HK-2 (cell line): ENCODE measurements around the gene CNTN1.

Experiments
- DNase-seq: peaks from one replicate; pipeline ENCODE4 v3.0.0-alpha.2; 2018; ENCODE audit not compliant: unreplicated experiment

Gene CNTN1

DNA sequence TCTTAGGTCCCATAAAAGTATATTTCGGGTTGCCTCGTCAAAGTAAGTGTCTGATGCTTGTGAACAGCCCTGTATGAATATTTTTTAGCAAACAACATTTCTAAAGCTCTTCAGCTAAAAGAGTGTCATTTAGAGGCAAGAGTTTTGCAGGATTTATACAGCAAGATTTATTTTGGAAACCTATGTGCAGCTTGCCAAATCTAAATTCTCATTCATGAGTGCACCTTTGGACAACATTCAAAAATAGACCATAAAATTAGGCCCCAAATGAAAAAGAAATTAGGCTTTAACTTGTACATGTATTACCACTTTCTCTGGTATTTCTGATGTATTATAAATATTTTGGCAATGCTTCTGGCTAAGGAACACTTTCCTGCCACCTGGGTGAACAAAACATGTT is 271.5 kb downstream of the CNTN1 start:
- no peak for DNase-seq

DNA sequence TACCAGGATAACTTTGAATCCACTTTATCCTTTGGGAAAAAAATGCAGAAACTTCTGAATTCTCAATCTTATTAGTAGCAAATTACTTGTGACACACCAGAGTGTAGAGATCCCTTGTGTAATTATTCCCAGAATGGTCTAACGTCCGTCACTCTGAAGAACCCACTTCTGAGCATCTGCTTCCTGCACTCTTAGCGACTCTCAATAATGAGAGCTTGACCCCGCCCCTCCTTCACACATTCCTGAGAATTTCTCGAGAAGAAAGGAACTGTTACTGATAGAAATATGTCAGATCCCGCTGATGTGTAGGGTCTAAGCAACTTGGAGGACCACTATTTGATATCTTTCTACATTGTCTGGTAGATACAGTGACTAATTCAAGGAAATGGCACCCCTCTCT is 277.6 kb downstream of the CNTN1 start:
- no peak for DNase-seq

DNA sequence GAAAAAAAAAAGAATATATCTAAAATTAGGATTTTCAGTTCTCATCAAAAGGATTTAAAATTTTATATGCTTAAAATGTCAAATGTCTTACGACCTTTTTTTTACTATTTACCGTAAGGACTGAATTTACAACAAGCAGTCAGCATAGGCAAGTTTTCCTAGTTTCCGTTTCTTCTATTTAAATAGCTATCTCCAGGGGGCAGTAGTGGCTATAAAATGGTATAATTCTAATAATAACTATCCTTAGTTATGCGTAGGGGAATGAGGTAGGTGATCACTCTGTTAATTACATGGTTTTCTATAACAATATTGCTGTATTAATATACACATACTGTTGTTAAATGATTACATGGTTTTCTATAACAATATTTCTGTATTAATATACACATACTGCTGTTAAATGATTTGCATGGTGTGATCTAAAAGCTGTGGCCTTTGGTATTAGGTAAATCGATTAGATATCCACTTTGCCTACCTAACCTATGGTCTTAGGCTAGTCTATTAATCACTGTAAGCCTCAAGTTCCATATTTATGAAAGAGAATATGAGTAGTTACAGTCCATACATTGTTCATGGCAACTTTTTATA is 278.2 kb downstream of the CNTN1 start:
- DNase-seq, result no peak

DNA sequence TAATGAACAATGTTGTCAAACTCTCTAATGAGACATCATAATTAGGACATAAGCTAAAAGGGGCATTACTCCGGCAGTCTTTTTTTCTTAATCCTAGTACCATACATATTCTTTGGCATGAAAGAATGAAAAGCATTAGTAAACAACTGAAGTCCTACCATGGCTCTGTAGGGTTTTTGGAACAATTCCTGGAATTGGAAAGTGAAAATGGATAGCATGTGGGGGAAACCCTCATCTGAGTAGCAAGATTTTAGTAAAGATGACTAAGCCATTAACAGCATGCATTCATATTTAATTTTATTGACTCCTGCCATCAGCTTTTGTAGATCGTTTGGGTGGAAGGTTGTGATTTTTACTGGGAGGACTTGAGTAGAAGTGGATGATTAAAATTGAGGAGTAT is 279.7 kb downstream of the CNTN1 start:
- DNase-seq, result no peak

DNA sequence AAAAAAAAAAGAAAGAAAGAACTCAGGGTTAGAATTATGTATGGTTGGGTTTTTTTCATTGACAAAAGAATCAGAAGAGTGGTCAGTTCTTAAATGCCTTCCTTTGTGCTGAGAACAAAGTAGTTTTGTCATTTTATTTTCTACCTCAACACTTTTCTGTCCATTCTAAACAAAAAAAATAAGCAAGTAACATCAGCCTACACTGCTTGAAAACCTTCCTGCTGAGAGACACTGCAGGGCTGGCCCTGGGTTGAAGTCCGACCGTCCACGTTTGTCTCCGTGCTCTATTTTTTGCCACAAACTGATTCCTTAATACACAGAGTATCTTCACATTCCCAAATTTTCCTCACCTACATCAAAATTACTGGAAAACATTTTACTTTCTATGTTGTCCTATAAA is 284.3 kb downstream of the CNTN1 start:
- DNase-seq, result no peak

DNA sequence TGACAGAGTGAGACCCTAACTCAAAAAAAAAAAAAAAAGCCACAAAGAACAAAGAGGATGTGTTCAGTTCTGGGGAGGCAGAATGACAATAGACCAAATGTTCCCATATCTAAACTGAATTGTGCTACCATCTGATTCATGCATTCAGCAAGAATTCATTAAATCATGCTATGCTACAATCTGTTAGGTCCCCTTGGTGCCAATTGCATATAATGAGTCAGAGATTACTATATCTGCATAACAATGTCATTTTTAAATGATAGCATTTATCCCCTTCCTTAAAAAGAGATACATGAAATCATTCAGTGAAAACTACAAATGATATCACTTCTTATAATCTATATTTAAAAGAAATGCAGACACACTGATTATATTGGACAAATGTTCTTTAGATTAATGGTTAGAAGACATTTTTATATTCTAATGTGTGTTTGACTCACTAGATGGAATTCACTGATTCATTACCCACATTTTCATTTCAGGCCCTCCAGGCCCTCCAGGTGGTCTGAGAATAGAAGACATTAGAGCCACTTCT is 288.3 kb downstream of the CNTN1 start:
- DNase-seq, result no peak

DNA sequence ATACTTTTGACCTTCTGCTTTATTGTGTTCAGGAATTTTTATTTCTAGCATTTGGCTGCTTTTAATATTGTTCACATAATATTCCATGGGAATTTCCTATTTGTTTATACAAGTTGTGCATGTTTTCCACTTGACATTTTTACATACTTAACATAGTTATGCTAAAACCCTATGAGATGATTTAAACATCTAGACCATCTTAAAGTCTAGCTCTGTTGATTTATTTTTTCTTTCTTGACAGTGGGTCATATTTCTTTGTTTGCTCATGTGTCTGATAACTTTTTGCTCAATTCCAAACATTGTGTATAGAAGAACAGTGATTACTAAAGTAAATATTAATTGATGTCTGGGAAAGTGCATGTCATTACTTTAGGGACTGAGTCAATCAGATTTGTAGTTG is 293.8 kb downstream of the CNTN1 start:
- no peak for DNase-seq

DNA sequence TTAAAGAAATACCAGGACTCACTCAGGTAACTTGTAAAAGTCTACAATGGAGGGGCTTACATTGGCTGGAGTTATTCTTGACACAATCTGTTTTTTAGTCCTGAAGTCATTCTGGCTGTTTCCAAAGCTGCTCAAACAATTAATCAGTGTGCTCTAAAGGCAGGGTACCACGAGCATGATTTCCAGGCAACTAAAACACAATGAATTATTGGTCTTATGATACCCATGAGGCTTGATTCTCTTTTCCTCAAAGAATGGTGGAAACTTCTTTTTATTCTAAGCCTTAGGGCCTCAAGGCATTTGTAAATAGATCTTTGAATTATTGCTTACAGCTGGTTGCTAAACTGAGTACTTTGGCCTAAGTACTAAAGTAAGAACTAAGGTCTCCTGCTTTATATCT is 296.1 kb downstream of the CNTN1 start:
- no peak for DNase-seq

DNA sequence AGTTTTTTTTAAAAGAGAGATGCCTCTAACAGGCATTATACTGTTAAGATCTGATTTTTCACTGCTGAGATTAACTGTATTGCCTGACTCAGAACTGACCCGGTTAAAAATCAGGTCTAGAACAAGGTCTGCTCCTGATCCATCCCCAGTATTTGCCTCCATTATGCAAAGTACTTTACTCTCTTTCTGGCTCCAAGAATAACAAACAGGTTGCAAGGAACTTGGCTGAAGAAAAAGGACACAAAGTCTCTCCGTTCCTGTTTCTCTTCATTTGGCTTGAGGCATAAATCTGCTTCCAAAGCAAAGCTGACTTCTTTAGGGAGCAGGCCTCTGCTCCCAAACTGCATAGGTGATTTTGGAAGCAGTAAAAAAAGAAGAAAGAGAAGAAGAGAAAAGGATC is 296.6 kb downstream of the CNTN1 start:
- DNase-seq, result no peak

DNA sequence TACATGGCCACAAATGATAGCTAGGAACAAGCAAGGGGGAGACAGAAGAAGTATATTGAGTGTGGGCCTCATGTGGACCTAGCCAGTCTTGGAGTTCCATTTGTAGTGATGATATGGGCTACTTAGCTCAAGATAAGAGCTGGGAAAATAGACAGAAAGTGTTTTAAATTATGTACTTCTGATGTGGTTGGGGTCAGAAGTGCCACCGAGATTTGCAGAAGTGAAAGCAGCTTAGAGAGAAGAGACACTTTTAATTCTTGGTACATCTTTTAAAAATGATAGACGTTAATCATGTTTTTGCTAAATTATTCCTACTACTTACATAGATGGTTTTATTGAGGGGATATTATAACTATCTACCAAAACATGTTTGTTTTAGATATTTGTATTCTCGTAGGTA is 297.5 kb downstream of the CNTN1 start:
- DNase-seq, result no peak

DNA sequence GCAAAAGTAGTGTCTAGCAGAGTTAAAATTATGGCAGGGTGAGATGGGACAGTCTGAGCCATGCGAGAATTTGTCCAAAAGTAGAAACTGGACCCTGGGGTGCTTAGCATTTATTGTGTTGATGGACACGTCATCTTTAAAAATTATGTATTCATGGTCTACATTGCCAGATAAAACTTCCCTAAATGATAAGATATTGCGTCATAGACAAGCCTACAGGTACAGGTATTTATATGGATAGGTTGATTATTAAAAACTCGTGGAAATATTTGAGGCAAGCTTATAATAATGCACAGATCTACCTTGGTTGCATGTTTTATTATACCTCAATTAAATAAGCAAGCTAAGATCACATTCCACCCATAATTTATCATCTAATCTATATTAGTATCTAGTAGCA is 299.9 kb downstream of the CNTN1 start:
- DNase-seq, result no peak

DNA sequence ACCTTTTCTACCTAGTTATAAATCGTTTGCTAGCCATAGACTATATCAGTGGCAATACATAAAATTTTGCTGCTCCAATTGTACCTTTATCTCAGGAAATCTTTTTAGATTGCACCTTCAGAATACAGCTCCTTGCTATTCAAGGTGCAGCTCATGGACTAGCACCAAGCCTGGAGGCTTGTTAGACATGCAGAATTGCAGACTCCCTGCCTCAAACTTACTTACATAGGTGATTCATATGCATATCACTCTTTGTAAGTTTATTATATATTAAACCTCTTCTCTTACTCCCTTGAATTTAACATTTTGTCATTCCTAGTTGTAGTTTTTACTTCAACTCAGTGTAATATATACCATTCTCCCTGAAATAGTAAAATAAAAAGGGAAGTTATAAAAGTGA is 300.4 kb downstream of the CNTN1 start:
- DNase-seq, result no peak

DNA sequence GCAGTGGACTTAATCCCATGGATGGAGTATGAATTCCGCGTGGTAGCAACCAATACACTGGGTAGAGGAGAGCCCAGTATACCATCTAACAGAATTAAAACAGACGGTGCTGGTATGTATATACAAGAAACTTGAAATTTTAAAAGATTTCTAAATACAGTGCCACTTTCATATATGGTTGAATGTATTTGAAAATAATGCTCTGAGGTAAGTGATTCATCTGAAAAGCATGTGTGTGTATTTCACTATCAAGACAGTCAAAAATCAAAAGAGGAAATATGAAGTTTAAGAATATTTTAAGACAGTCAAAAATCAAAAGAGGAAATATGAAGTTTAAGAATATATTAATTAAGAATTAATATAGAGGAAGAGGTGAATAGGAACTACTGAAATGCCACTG is 300.9 kb downstream of the CNTN1 start:
- DNase-seq, result no peak

DNA sequence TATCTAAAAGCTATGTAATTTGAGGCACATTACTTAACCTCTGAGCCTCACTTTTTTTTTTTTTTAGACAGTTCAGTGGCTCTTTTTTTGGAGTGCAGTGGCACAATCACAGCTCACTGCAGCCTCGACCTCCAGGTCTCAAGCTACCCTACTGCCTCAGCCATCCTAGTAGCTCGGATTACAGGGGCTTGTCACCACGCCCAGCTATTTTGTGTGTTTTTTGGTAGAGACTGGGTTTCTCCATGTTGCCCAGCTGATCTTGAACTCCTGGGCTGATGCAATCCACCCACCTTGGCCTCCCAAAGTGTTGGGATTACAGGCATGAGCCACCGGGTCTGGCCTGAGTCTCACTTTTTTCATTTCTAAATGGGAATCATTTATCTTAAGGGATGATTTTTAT is 303.9 kb downstream of the CNTN1 start:
- DNase-seq, result no peak

DNA sequence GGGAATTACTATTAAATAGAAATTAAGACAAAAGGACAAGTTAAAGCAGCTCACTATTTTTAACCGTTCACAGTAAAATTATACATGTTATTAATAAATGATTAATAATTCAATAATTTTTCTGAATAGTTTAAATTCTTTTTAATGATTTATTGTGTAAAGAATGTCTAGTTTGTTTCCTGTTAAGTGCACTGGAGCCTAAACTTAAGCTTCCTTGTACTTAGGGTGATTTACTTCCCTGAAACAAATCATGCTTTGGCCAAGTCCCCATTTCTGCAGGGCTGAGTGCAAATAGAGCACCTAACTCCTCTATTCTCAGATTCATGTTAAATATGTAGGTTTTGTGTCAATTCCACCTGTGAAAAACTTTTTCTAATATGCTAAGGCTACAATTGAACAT is 307.0 kb downstream of the CNTN1 start:
- DNase-seq, result no peak

DNA sequence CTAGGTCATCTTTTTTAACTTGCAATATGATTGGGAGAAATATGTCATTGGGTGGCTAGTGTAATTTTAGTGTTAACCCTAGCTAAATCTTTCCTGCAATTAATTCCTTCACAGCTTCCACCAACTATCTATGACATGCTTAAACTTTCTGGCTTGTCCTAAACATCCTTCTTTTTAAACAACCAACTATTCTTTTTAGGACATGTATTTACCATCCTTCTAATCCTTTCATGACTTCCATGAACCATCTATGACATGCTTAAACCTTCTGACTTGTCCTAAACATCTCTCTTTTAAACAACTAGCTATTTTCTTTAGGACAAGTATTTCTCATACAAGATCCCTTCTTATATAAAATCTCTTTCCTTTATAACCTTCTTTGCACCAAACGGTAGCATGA is 316.2 kb downstream of the CNTN1 start:
- DNase-seq, result no peak

DNA sequence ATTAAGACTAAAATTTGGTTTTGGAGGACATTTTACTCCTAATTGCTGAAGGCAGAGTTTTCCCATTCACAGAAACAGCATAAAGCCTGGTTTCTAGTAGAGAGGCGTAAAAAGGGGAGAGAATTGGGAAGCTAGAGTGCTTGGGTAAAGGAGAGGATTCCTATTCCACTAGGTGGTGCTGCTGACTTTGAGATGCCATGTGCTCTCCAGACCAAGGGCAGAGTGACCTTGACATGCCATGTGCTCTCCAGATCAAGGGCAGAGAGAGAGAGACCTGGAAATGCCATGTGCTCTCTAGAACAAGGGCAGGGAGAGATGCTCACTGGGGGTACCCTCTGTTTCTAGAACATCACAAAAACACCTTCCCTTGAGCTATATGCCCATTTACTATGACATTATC is 319.7 kb downstream of the CNTN1 start:
- DNase-seq, result no peak

DNA sequence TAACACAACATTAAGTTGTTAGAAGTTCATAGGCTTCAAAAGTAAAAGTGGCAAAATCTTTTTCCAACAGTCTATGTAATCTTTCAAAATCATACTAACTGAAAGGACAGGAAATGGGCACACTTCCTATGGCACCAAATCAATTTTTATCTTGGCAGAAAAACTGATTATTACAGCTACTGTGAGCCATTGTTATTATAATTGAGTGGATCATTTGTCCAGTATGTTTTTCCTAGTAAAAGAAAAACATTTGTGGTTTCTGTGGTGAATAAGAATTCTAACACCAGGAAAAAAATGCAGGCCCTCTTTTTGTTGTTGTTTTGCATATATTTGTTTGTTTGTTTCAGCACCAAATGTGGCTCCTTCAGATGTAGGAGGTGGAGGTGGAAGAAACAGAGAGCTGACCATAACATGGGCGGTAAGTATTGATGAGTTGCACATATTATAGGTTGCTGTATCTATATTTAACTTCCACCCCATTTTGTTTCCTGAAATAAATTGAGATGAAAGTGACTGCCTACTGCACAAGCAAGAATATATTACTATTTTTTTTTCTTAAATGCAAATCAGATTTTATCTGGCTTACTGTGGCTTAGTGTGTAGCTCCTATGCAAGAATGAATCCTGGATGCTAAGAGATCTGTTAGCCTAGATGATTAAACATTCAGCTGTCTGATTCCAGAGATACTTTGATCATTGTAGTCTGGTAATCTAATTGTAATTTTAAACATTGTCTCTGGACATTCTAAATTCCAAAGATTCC is 321.8 kb downstream of the CNTN1 start:
- DNase-seq, result no peak

DNA sequence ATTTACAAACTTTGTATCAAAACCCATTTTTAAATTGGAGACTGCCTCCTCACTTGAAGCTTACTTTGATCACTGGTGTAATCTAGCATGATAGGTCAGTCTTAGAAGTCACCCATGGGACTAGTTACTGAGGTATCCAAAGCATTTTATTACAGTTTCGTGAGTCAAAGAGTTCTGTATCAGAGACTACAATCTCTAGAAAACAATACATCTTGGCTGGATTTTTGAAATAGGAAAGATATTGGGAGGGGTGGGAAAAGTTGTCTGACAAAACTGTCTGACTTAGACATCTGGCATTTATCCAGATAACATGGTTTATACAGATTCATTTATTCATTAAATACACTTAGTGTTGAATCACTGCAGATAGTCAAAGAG is 322.4 kb downstream of the CNTN1 start:
- DNase-seq, result no peak

DNA sequence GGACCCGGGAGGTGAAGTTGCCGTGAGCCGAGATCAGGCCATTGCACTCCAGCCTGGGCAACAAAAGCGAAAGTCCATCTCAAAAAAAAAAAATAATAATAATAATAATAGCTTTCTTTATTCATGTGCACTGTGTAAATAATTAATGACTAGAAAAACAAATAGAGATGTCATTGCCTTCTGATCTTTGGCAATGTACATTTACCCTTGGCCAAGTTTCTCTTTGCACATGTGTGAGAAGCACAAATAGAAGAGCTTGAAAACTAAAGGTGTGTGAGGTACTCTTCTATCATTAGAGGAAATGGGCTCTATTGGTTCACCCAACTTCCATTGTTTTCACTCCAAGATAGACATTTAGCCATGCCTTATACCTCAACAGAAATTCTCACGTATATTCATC is 325.8 kb downstream of the CNTN1 start:
- DNase-seq, result no peak

DNA sequence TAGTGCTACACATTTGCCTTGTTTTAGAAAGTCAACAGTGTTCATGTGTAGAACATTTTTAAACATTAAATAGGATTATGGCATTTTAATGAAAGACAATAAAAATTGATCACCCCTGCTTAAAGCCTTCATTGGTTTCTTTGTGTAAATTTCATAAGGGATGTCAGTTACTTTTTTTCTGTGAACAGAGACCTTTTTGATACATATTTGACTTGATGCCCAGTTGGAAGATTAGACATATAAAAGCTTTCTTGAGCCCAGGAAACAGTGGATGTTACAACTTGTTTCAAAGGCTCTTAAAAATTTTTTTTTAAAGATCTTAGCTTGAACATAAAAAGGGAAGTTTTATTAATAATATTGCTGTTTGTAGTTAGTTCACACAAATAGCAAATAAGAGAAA is 327.2 kb downstream of the CNTN1 start:
- DNase-seq, result no peak

DNA sequence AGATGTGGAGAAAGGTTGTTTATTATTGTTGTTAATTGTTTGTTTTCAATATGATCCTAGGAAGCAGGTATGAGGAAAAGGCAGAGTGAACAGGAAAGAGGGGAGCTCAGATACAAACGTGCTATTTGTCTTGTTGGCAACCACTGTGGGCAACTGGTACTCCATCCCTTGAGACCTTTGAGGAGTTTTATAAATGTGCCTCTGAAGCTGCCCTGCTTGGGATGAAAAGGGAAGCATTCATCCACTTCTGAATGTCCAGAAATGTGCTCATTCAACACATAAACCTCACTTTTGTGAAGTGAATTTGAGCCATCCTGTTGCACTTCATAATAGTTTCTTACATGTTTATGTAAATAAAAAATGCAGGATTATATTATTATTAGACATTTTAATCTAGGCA is 331.6 kb downstream of the CNTN1 start:
- DNase-seq, result no peak

DNA sequence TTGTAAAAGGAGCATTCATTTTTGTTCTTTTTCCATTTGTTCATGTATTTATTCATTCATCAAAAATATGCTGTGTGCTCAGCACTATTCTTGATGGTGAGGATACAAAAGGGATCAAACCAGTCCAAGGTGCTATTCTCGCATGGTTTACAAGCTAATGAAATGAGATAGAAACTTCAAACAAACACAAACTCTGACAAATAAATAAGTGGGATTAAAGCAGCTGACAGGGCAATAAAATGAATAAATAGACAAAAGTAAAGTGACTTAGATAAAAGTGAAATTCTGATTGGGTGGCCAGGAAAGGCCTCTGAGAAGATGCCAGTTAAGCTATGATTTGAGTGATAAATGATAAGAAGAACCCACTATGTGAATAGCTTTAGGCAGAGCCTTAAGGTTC is 333.9 kb downstream of the CNTN1 start:
- DNase-seq, result no peak

DNA sequence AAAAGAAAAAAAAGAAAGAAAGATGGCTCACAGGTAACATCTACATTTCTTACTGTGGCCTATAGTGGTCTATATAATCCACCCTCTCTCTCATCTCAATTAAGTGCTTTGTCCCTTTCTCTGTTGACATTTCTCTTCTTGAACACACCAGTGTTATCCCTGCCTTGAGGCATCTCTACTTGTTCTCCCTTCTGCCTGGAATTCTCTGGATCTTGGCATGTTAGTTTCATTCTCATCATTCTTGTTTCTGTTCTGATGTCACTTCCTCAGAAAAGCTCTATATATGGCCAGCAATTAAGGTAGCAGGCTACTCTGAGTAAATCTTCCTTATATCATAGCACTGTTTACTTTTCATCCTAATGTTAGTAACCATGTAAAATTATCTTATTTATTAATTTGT is 340.1 kb downstream of the CNTN1 start:
- no peak for DNase-seq
